AG04450 (cell line): ENCODE data around the gene BRI3. TPM values are rescaled to one million over a fixed set of nuclear protein-coding genes. Genes with fewer than 3 reads are reported as not detected.

Experiments
- CTCF ChIA-PET: fragments of 300-600, 350-600 bp; formaldehyde crosslinking; extraction: SDS; loops from one replicate; lab custom pipeline; 2022; ENCODE audit warnings: antibody characterized with exemption, inconsistent platforms; lab: Charles Lee
- POLR2A ChIA-PET: fragments of 350-600 bp; formaldehyde crosslinking; extraction: SDS; loops from one replicate; lab custom pipeline; 2021; ENCODE audit warnings: antibody characterized with exemption, inconsistent platforms; lab: Yijun Ruan, JAX
- DNase-seq: peaks from one replicate; pipeline ENCODE4 v3.0.0-alpha.2; 2011; ENCODE audit warnings: low read depth, low spot score
- H3K27ac ChIP-seq: one replicate; pipeline ENCODE4 v1.5.1; 2012; ENCODE audit warnings: low read depth, low read length, control low read depth
- H3K27me3 ChIP-seq: one replicate; pipeline ENCODE4 v1.6.0; 2012; ENCODE audit warnings: low read length; ENCODE audit not compliant: control insufficient read depth, insufficient read depth
- H3K4me3 ChIP-seq: 2 replicates; pipeline ENCODE4 v1.5.1; 2011; ENCODE audit warnings: mild to moderate bottlenecking, low read depth, low read length, control low read depth
- H3K9me3 ChIP-seq: 2 replicates; pipeline ENCODE4 v1.5.1; 2012; ENCODE audit warnings: low read length; ENCODE audit not compliant: control insufficient read depth, insufficient read depth
- CTCF ChIP-seq: IDR thresholded peaks from 2 replicates; pipeline ENCODE4 v1.5.1; 2011; ENCODE audit warnings: low read depth, low read length, control low read depth, inconsistent platforms
- polyA plus RNA-seq: library from polyadenylated mRNA; depleted of rRNA; stranded (reverse); fragments of >200 nt; gene quantifications from 2 replicates; pipeline ENCODE4 v1.2.3, GENCODE V29; 2011

Gene BRI3
- polyA plus RNA-seq, 1 experiment, result 91.9 TPM

GRCh38 chr7:98265841-98266271 lies 15.6 kb upstream of the BRI3 start:
- no peak overlapping the region for H3K27ac ChIP-seq
- POLR2A ChIA-PET, result no interaction called here
- CTCF ChIA-PET, result interaction anchor here (0.7 kb wide), 1 partner anchor 78 kb away, joined by 8 read pairs; no protein-coding TSS in a partner anchor

GRCh38 chr7:98266840-98267239 lies 14.6 kb upstream of the BRI3 start:
- Histone ChIP-seq H3K27ac (no peak overlapping the region), H3K4me3 (no peak overlapping the region), H3K27me3 (no peaks in the 10 kb centered on the region), H3K9me3 (no peaks in the 10 kb centered on the region)
- ChIA-PET POLR2A (no interaction called here), CTCF (interaction anchor here (0.6 kb wide), 1 partner anchor 14 kb away, joined by 3 read pairs; no protein-coding TSS in a partner anchor)
- no peak for DNase-seq
- TF ChIP-seq CTCF, result peak; percentile 38

More at GRCh38 chr7:98265841-98266271, 15.6 kb upstream of the BRI3 start:
- DNase-seq, result no peak
- TF ChIP-seq CTCF, result no peak
- no peak overlapping the region for H3K4me3 ChIP-seq
- H3K27me3 ChIP-seq, result no peaks in the 10 kb centered on the region
- no peaks in the 10 kb centered on the region for H3K9me3 ChIP-seq

GRCh38 chr7:98267303-98267702 lies 14.2 kb upstream of the BRI3 start:
- POLR2A ChIA-PET, result no interaction called here
- TF ChIP-seq CTCF, result no peak
- H3K9me3 ChIP-seq, result no peaks in the 10 kb centered on the region
- no peak overlapping the region for H3K27ac ChIP-seq
- H3K27me3 ChIP-seq, result no peaks in the 10 kb centered on the region
- DNase-seq, result no peak
- CTCF ChIA-PET, result interaction anchor here (0.6 to 0.9 kb wide), 2 partner anchors 13 to 18 kb away, joined by 3 read pairs; no protein-coding TSS in a partner anchor
- no peak overlapping the region for H3K4me3 ChIP-seq

- Histone ChIP-seq H3K27ac (peak overlapping the region; percentile 61), H3K9me3 (no peaks in the 10 kb centered on the region), H3K27me3 (peaks cover 2% of the 10 kb centered on the region), H3K4me3 (no peak overlapping the region)
- CTCF ChIA-PET, result no interaction called here
- DNase-seq, result peak; percentile 29
- POLR2A ChIA-PET, result no interaction called here
- TF ChIP-seq CTCF, result no peak
These were observed 5.2 kb upstream of the BRI3 start for GRCh38 chr7:98276241-98276761.

- peaks cover 2% of the 10 kb centered on the region for H3K27me3 ChIP-seq
- no peaks in the 10 kb centered on the region for H3K9me3 ChIP-seq
- no peak overlapping the region for H3K27ac ChIP-seq
- TF ChIP-seq CTCF, result no peak
- ChIA-PET POLR2A (no interaction called here), CTCF (no interaction called here)
- no peak overlapping the region for H3K4me3 ChIP-seq
- no peak for DNase-seq
These were observed 3.1 kb upstream of the BRI3 start for GRCh38 chr7:98278408-98278807.
